Neuronal stem cell (in vitro differentiated cells): Measurements from ENCODE around the gene DRP2.
"Not testable (repeated sequence)": the region's sequence is repeated elsewhere in the genome, so short reads cannot be mapped to it uniquely, and the experiment has no call there.

Experiments used
- DNase-seq: peaks from one replicate; pipeline ENCODE4 v3.0.0-alpha.2; 2013; ENCODE audit warnings: low spot score
- H2AFZ ChIP-seq: one replicate; pipeline ENCODE4 v1.6.1; 2013; ENCODE audit warnings: mild to moderate bottlenecking, low read length, inconsistent platforms
- H2AK5ac ChIP-seq: 2 replicates; pipeline ENCODE4 v1.6.1; 2013; ENCODE audit warnings: low read depth, mild to moderate bottlenecking, inconsistent platforms, low read length, moderate library complexity, mixed read lengths
- H2BK120ac ChIP-seq: 2 replicates; pipeline ENCODE4 v1.6.1; 2013; ENCODE audit warnings: low read depth, mild to moderate bottlenecking, inconsistent platforms, low read length, moderate library complexity, mixed read lengths
- H2BK12ac ChIP-seq: one replicate; pipeline ENCODE4 v1.6.1; 2013; ENCODE audit warnings: low read length, inconsistent platforms
- H2BK15ac ChIP-seq: 2 replicates; pipeline ENCODE4 v1.6.1; 2013; ENCODE audit warnings: mild to moderate bottlenecking, low read length, inconsistent platforms, mixed read lengths
- H2BK5ac ChIP-seq: one replicate; pipeline ENCODE4 v1.6.1; 2013; ENCODE audit warnings: inconsistent platforms, mild to moderate bottlenecking, low read length, moderate library complexity
- H3K14ac ChIP-seq: one replicate; pipeline ENCODE4 v1.6.1; 2013; ENCODE audit warnings: low read length, inconsistent platforms
- H3K18ac ChIP-seq: 2 replicates; pipeline ENCODE4 v1.6.1; 2013; ENCODE audit warnings: low read length, inconsistent platforms
- H3K23ac ChIP-seq: 2 replicates; pipeline ENCODE4 v1.6.1; 2013; ENCODE audit warnings: low read depth, mild to moderate bottlenecking, mixed read lengths, low read length, inconsistent platforms; ENCODE audit not compliant: poor library complexity
- H3K27ac ChIP-seq: replicated peaks from 3 replicates; pipeline ENCODE4 v1.5.1; 2013; ENCODE audit warnings: low read length, inconsistent platforms
- H3K27me3 ChIP-seq, 3 experiments: 2 replicates each; pipeline ENCODE4 v1.6.1; 2013; ENCODE audit warnings: low read length in 3 of 3, mild to moderate bottlenecking in 2 of 3, inconsistent platforms in 1 of 3, low read depth in 1 of 3, mixed read lengths in 1 of 3, moderate library complexity in 1 of 3; ENCODE audit not compliant: control insufficient read depth in 3 of 3, insufficient read depth in 3 of 3
- H3K36me3 ChIP-seq, 2 donors: replicated peaks in 1 of 2; 2 replicates each; pipeline ENCODE4 v1.6.1; 2013; ENCODE audit warnings: low read length in 2 of 2; ENCODE audit not compliant: control insufficient read depth in 2 of 2, insufficient read depth in 2 of 2
- H3K4ac ChIP-seq: 2 replicates; pipeline ENCODE4 v1.6.1; 2013; ENCODE audit warnings: inconsistent platforms, mild to moderate bottlenecking, low read length, moderate library complexity
- H3K4me1 ChIP-seq, 2 donors: 1 replicate in 1 of 2; 2 replicates in 1 of 2; pipeline ENCODE4 v1.6.1; 2013; ENCODE audit warnings: low read length in 2 of 2, low read depth in 1 of 2; ENCODE audit not compliant: control insufficient read depth in 2 of 2, insufficient read depth in 1 of 2
- H3K4me2 ChIP-seq: one replicate; pipeline ENCODE4 v1.6.1; 2013; ENCODE audit warnings: mild to moderate bottlenecking, low read length, inconsistent platforms; ENCODE audit not compliant: insufficient read depth, poor library complexity, severe bottlenecking
- H3K4me3 ChIP-seq, 2 donors: 2 replicates each; pipeline ENCODE4 v1.5.1; 2013; ENCODE audit warnings: low read length in 2 of 2, mild to moderate bottlenecking in 2 of 2, inconsistent platforms in 1 of 2, moderate library complexity in 1 of 2
- H3K79me1 ChIP-seq: one replicate; pipeline ENCODE4 v1.6.1; 2013; ENCODE audit warnings: low read depth, mild to moderate bottlenecking, inconsistent platforms, low read length, moderate library complexity
- H3K9ac ChIP-seq: one replicate; pipeline ENCODE4 v1.6.1; 2013; ENCODE audit warnings: mild to moderate bottlenecking, low read depth, low read length, inconsistent platforms; ENCODE audit not compliant: poor library complexity
- H3K9me3 ChIP-seq, 2 donors: replicated peaks in 1 of 2; 2 replicates each; pipeline versions ENCODE3 to v1.6.1; 2013; ENCODE audit warnings: low read length in 2 of 2, mild to moderate bottlenecking in 2 of 2, inconsistent platforms in 1 of 2, low read depth in 1 of 2, mixed read lengths in 1 of 2, moderate library complexity in 1 of 2; ENCODE audit not compliant: control insufficient read depth in 2 of 2, insufficient read depth in 1 of 2
- H4K8ac ChIP-seq: one replicate; pipeline ENCODE4 v1.6.1; 2013; ENCODE audit warnings: low read depth, mild to moderate bottlenecking, inconsistent platforms, low read length, moderate library complexity
- H4K91ac ChIP-seq: one replicate; pipeline ENCODE4 v1.6.1; 2013; ENCODE audit warnings: low read length, low read depth, mild to moderate bottlenecking, inconsistent platforms; ENCODE audit not compliant: poor library complexity
- WGBS, 2 donors: extraction: QIAGEN DNeasy Blood & Tissue Kit; methylation state at CpG; one replicate each; pipeline ENCODE4 v1.1.7; 2013; ENCODE audit warnings: missing lambda C conversion rate in 2 of 2, mixed read lengths in 1 of 2; ENCODE audit not compliant: insufficient read length in 2 of 2, insufficient replicate concordance in 1 of 2; ENCODE audit errors: extremely low coverage in 2 of 2; 5-methylcytosine and 5-hydroxymethylcytosine counted together

Gene DRP2

DNA sequence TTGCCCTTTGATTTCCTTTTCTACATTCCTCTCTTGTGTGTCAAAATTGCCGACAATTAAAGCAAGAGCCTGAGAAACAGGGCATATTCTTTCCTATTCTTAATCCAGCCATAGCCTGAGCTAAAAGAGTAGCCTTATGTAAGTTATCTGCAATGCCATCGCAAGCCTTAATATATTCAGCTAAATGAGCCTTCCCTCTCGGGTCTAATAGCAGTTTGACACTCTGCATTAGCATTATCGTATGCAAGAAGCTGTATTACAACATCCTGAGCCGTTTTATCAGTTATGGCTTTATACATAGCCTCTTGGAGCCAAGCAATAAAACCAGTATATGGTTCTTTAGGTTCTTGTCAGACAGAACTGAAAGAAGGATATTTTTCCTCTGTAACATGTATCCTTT is 31.6 kb upstream of the DRP2 start:
- not testable (repeated sequence) for H3K4ac ChIP-seq
- no CpG with 5 or more reads among the region's 5 CpGs for WGBS, 2 donors

DNA sequence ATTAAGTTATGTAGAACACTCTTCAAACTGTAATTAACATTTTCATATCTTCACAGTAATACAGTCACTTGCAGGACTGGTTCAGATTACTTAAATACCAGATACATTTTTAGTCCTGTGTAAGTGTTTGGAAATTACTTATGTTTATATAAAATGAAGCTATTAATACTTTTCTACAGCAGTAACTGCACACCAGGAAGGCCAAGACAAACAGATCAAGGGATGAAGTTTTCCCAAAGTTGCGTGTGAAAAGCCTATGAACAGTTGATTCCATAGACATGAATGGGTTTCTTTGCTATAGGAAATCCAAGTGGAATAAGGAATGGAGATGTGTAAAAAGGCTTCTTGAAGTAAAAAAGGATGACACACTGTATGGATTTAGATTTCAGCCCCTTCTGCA is 28.9 kb upstream of the DRP2 start:
- Histone ChIP-seq H3K23ac (no peak overlapping the region), H2AFZ (no peak overlapping the region), H3K18ac (no peak overlapping the region), H2AK5ac (no peak overlapping the region), H2BK12ac (no peak overlapping the region), H3K27me3 (no peaks in the 10 kb centered on the region), H2BK15ac (no peak overlapping the region), H4K8ac (no peak overlapping the region), H4K91ac (no peak overlapping the region), H2BK5ac (no peak overlapping the region), H3K27ac (no peak overlapping the region), H3K9me3 (no peaks in the 10 kb centered on the region), H3K14ac (no peak overlapping the region), H3K9ac (no peak overlapping the region), H3K4ac (no peak overlapping the region), H3K4me1 (peaks cover 0 to 2% of the 10 kb centered on the region in 2 donors), H3K4me2 (no peak overlapping the region), H3K36me3 (no peaks in the 10 kb centered on the region), H3K4me3 (no peak overlapping the region), H2BK120ac (no peak overlapping the region), H3K79me1 (no peaks in the 10 kb centered on the region)
- DNase-seq, result no peak
- WGBS, 2 donors, result no CpG with 5 or more reads among the region's 1 CpG

More for the DNA sequence above, 31.6 kb upstream of the DRP2 start:
- H4K8ac ChIP-seq, H3K9me3 ChIP-seq, H2BK15ac ChIP-seq, H2BK120ac ChIP-seq, H3K27ac ChIP-seq, H3K79me1 ChIP-seq, H2AFZ ChIP-seq, H4K91ac ChIP-seq, H2AK5ac ChIP-seq, H3K4me1 ChIP-seq, H3K27me3 ChIP-seq, H3K4me2 ChIP-seq, H2BK12ac ChIP-seq, H3K4me3 ChIP-seq, H3K23ac ChIP-seq, DNase-seq, H3K18ac ChIP-seq, H3K9ac ChIP-seq, H3K14ac ChIP-seq, H3K36me3 ChIP-seq, H2BK5ac ChIP-seq: not testable (repeated sequence)

DNA sequence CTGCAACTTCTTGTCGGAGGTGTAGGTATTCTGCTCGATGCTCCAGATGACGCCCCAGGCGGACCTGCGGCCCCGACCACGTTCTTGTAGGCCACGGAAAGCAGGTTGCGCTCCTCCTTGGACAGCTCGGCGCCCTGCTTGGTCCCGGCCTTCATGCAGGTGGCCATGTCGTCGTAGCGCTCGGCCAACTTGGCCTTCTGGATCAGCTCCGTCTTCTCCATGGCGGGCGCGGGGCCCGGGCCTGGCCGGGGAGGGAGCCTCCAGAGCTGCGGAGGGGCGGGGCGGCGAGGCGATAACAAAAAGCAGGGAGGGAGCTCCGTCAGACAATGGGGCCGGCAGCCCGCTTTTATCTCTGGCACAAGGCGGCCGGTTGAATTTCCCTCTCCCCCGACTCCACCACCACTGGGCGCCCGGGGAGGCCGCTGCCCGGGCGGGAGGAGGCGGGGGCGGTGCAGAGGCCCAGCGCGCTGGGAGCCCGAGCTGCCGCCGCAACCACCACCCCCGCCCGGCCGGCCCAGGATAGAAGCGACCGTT is 28.3 kb upstream of the DRP2 start:
- H3K18ac ChIP-seq, result peak overlapping the region; percentile 64
- H3K4me1 ChIP-seq, result peaks cover 0 to 2% of the 10 kb centered on the region in 2 donors
- peak overlapping the region; percentile 45 for H3K4me2 ChIP-seq
- no peak overlapping the region for H3K4me3 ChIP-seq
- no peaks in the 10 kb centered on the region for H3K36me3 ChIP-seq
- H4K8ac ChIP-seq, result no peak overlapping the region
- H2AK5ac ChIP-seq, result no peak overlapping the region
- no peak overlapping the region for H4K91ac ChIP-seq
- H3K27me3 ChIP-seq, result no peaks in the 10 kb centered on the region
- no peak overlapping the region for H3K14ac ChIP-seq
- H2BK12ac ChIP-seq, result no peak overlapping the region
- no peak overlapping the region for H2AFZ ChIP-seq
- H3K79me1 ChIP-seq, result no peaks in the 10 kb centered on the region
- H3K9me3 ChIP-seq, result no peaks in the 10 kb centered on the region
- H3K9ac ChIP-seq, result no peak overlapping the region
- no peak overlapping the region for H2BK5ac ChIP-seq
- WGBS, 2 donors, result no CpG with 5 or more reads among the region's 50 CpGs
- peak; percentile 31 for DNase-seq
- no peak overlapping the region for H3K23ac ChIP-seq
- no peak overlapping the region for H3K27ac ChIP-seq
- no peak overlapping the region for H2BK15ac ChIP-seq
- no peak overlapping the region for H3K4ac ChIP-seq
- H2BK120ac ChIP-seq, result no peak overlapping the region

DNA sequence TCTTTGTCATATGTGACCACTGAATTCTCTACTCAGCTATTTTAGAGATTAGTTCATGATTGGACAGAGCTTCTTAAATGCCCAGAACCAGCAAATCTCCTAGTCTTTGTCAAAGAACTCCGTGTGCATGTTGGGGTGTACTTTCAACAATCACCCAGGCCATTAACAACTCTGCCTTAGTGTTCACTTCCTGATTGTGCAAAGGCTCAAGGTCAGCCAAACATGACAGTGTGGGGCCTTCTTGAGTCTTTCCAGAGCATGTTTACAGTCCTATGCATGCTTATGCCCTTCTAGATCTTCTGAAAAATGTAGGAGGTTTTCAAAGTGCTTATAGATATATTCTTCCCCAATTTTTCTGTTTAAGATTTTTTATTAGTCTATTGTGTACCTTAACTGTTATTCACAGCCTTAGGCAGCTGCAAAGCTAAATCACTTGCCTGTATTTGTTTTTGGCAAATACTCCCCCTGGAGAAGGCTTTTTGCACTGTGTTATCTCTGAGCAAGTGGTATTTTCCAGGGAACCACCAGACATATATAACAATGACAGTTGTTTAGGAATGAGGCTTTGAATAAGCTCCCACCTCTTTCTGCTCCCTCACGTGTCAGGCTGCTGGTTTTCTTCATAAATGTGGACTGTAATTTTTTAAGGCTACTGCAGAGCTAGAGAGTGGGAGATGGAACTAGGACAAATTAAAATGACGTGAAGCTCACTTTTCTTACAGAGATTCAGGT is 24.0 kb upstream of the DRP2 start:
- H3K27ac ChIP-seq, result no peak overlapping the region
- no peak overlapping the region for H3K4ac ChIP-seq
- peaks cover 0 to 2% of the 10 kb centered on the region in 2 donors for H3K4me1 ChIP-seq
- no peak overlapping the region for H2BK5ac ChIP-seq
- no peak overlapping the region for H3K9ac ChIP-seq
- H3K36me3 ChIP-seq, result no peaks in the 10 kb centered on the region
- H4K8ac ChIP-seq, result no peak overlapping the region
- H2AFZ ChIP-seq, result no peak overlapping the region
- H3K27me3 ChIP-seq, result no peaks in the 10 kb centered on the region
- no CpG with 5 or more reads among the region's 3 CpGs for WGBS, 2 donors
- H2BK12ac ChIP-seq, result no peak overlapping the region
- no peak overlapping the region for H3K4me3 ChIP-seq
- no peak overlapping the region for H2AK5ac ChIP-seq
- H3K18ac ChIP-seq, result no peak overlapping the region
- no peak overlapping the region for H3K4me2 ChIP-seq
- H3K79me1 ChIP-seq, result no peaks in the 10 kb centered on the region
- DNase-seq, result no peak
- H2BK120ac ChIP-seq, result no peak overlapping the region
- no peak overlapping the region for H3K23ac ChIP-seq
- no peaks in the 10 kb centered on the region for H3K9me3 ChIP-seq
- H4K91ac ChIP-seq, result no peak overlapping the region
- no peak overlapping the region for H3K14ac ChIP-seq
- no peak overlapping the region for H2BK15ac ChIP-seq
